ENCODE data around the gene NLGN1. TPM values are rescaled to one million over a fixed set of nuclear protein-coding genes. Genes with fewer than 3 reads are reported as not detected.
A peak's percentile ranks its signal among the peaks of the same experiment; 100 is the strongest.

The NLGN1 gene
- total and polyA plus RNA-seq, 5 donors from 2014 or later, result not detected

DNA sequence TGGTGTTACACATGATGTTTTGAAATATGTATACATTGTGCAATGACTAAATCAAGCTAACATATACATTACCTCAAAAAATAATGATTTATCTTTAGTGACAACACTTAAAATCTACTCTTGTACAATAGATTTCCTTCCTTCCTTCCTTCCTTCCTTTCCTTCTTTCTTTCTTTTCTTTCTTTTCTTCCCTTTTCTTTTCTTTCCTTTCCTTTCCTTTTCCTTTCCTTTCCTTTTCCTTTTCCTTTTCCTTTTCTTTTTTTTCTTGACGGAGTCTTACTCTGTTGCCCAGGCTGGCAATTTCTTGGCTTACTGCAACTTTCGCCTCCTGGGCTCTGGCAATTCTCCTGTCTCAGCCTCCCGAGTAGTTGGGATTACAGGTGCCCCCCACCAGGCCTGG lies 170.5 kb downstream of the NLGN1 start:
- Histone ChIP-seq H3K9me3 (ENCODE audit: control insufficient read depth in 2 of 2, low read length in 2 of 2) (no peaks in the 10 kb centered on the region), H3K27ac (ENCODE audit: insufficient read depth, low read length, poor library complexity, severe bottlenecking) (no peak overlapping the region), H3K4me3 (ENCODE audit: low read depth, low read length) (no peak overlapping the region), H3K27me3 (ENCODE audit: control insufficient read depth, insufficient read depth, low read length) (no peaks in the 10 kb centered on the region), H3K4me1 (ENCODE audit: control insufficient read depth, insufficient read depth, low read length, poor library complexity, severe bottlenecking) (no peaks in the 10 kb centered on the region), H3K36me3 (ENCODE audit: control insufficient read depth, insufficient read depth, low read length) (no peaks in the 10 kb centered on the region)
- H3K4me1 Mint-ChIP-seq, result no peaks in the 10 kb centered on the region
- H3K36me3 Mint-ChIP-seq, result no peaks in the 10 kb centered on the region
- H3K9me3 Mint-ChIP-seq, result peaks cover 2 to 7% (median 4%) of the 10 kb centered on the region in 7 donors
- no peaks in the 10 kb centered on the region for H3K27me3 Mint-ChIP-seq
- no peak overlapping the region for H3K27ac Mint-ChIP-seq
- DNase-seq (no peak), ATAC-seq (ENCODE audit: low read depth in 2 of 2) (no peak)
- no peak overlapping the region for H3K4me3 Mint-ChIP-seq

DNA sequence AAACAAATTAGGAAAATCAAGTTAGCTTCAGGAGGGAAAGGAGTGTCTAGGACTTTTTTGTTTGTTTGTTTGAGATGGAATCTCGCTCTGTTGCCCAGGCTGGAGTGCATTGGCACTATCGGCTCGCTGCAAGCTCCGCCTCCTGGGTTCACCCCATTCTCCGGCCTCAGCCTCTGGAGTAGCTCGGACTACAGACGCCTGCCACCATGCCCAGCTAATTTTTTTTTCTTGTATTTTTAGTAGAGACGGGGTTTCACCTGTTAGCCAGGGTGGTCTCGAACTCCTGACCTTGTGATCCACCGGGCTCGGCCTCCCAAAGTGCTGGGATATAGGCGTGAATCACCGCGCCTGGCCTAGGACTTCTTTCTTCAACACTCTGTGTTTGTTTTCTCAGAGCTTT lies 171.1 kb downstream of the NLGN1 start:
- H3K27me3 ChIP-seq (ENCODE audit: control insufficient read depth, insufficient read depth, low read length), result no peaks in the 10 kb centered on the region
- Mint-ChIP-seq H3K36me3 (no peaks in the 10 kb centered on the region), H3K4me3 (no peak overlapping the region), H3K9me3 (peaks cover 2 to 6% (median 5%) of the 10 kb centered on the region in 7 donors), H3K27me3 (no peaks in the 10 kb centered on the region), H3K27ac (no peak overlapping the region), H3K4me1 (no peaks in the 10 kb centered on the region)
- H3K4me3 ChIP-seq (ENCODE audit: low read depth, low read length), result no peak overlapping the region
- no peaks in the 10 kb centered on the region for H3K9me3 ChIP-seq (ENCODE audit: control insufficient read depth in 2 of 2, low read length in 2 of 2)
- no peak for DNase-seq
- no peak for ATAC-seq (ENCODE audit: low read depth in 2 of 2)
- no peaks in the 10 kb centered on the region for H3K4me1 ChIP-seq (ENCODE audit: control insufficient read depth, insufficient read depth, low read length, poor library complexity, severe bottlenecking)
- no peaks in the 10 kb centered on the region for H3K36me3 ChIP-seq (ENCODE audit: control insufficient read depth, insufficient read depth, low read length)
- no peak overlapping the region for H3K27ac ChIP-seq (ENCODE audit: insufficient read depth, low read length, poor library complexity, severe bottlenecking)

DNA sequence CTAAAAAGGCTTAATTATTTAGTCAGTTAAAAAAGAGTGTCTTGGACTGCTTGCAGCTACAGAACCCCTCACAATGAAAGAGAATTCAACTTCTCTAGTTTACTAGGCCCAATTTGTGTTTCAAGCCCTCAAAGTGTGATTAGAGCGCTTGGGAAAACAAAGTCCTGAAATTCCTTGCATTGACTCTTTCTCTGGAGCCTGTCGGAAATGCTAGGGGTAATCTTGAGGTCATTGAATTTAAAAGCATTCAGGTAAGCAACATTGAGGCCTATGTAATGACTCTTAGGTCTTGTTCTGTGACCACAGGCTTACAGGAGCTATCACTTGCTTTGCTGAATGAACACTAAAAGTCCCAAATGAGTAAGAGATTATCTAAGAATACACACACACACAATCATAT lies 186.0 kb downstream of the NLGN1 start:
- Mint-ChIP-seq H3K27me3 (peaks cover 8% of the 10 kb centered on the region), H3K4me3 (no peak overlapping the region), H3K36me3 (no peaks in the 10 kb centered on the region), H3K4me1 (no peaks in the 10 kb centered on the region), H3K27ac (no peak overlapping the region), H3K9me3 (peaks cover 0 to 4% (median 0%) of the 10 kb centered on the region in 7 donors)
- Histone ChIP-seq H3K27me3 (ENCODE audit: control insufficient read depth, insufficient read depth, low read length) (peaks cover 2% of the 10 kb centered on the region), H3K9me3 (ENCODE audit: control insufficient read depth in 2 of 2, low read length in 2 of 2) (no peaks in the 10 kb centered on the region), H3K27ac (ENCODE audit: insufficient read depth, low read length, poor library complexity, severe bottlenecking) (no peak overlapping the region), H3K36me3 (ENCODE audit: control insufficient read depth, insufficient read depth, low read length) (no peaks in the 10 kb centered on the region), H3K4me3 (ENCODE audit: low read depth, low read length) (no peak overlapping the region), H3K4me1 (ENCODE audit: control insufficient read depth, insufficient read depth, low read length, poor library complexity, severe bottlenecking) (no peaks in the 10 kb centered on the region)
- DNase-seq, result no peak
- ATAC-seq (ENCODE audit: low read depth in 2 of 2), result no peak

DNA sequence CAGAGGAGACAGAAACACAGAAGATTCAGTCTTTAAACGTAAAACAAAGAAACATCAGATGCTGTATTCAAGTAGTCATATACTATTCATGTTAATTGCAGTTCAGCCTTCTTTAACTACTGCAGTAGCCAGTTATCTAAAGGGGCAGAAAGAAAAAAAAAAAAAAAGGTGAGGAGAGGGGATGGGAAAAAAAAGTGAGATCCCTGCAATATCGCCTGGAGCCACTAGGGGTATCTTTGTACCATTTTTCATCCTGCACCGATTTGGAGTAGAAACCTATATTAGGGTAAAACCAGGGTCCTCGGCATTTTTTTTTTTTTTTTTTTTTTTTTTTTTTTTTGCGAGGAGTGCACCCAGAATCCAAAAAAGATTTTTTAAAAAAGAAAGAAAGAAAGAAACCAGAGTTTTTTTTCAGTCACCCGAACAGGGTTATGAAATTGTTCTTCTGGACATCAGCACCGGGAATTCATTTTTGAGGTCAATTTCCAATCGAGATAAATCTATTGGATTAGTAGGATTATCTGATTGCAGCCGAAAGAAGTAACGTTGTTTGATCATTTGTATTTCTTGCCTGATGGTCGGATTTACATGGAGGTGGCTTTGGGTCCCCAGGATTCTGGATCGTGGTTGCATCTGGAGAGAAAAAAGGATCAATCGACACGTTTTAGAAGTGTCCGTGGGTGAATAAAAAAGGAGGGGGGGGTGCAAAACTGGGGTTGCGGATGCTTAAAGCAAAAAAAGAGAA lies 186.7 kb downstream of the NLGN1 start:
- H3K4me1 Mint-ChIP-seq, result no peaks in the 10 kb centered on the region
- Histone ChIP-seq H3K36me3 (ENCODE audit: control insufficient read depth, insufficient read depth, low read length) (no peaks in the 10 kb centered on the region), H3K4me3 (ENCODE audit: low read depth, low read length) (no peak overlapping the region), H3K27ac (ENCODE audit: insufficient read depth, low read length, poor library complexity, severe bottlenecking) (no peak overlapping the region), H3K9me3 (ENCODE audit: control insufficient read depth in 2 of 2, low read length in 2 of 2) (no peaks in the 10 kb centered on the region), H3K27me3 (ENCODE audit: control insufficient read depth, insufficient read depth, low read length) (peaks cover 2% of the 10 kb centered on the region), H3K4me1 (ENCODE audit: control insufficient read depth, insufficient read depth, low read length, poor library complexity, severe bottlenecking) (no peaks in the 10 kb centered on the region)
- H3K27me3 Mint-ChIP-seq, result peaks cover 8% of the 10 kb centered on the region
- H3K27ac Mint-ChIP-seq, result no peak overlapping the region
- H3K4me3 Mint-ChIP-seq, result no peak overlapping the region
- ATAC-seq (ENCODE audit: low read depth in 2 of 2) (no peak), DNase-seq (peak in 1 of 3 donors; percentile 1)
- peaks cover 0 to 4% (median 0%) of the 10 kb centered on the region in 7 donors for H3K9me3 Mint-ChIP-seq
- H3K36me3 Mint-ChIP-seq, result no peaks in the 10 kb centered on the region

DNA sequence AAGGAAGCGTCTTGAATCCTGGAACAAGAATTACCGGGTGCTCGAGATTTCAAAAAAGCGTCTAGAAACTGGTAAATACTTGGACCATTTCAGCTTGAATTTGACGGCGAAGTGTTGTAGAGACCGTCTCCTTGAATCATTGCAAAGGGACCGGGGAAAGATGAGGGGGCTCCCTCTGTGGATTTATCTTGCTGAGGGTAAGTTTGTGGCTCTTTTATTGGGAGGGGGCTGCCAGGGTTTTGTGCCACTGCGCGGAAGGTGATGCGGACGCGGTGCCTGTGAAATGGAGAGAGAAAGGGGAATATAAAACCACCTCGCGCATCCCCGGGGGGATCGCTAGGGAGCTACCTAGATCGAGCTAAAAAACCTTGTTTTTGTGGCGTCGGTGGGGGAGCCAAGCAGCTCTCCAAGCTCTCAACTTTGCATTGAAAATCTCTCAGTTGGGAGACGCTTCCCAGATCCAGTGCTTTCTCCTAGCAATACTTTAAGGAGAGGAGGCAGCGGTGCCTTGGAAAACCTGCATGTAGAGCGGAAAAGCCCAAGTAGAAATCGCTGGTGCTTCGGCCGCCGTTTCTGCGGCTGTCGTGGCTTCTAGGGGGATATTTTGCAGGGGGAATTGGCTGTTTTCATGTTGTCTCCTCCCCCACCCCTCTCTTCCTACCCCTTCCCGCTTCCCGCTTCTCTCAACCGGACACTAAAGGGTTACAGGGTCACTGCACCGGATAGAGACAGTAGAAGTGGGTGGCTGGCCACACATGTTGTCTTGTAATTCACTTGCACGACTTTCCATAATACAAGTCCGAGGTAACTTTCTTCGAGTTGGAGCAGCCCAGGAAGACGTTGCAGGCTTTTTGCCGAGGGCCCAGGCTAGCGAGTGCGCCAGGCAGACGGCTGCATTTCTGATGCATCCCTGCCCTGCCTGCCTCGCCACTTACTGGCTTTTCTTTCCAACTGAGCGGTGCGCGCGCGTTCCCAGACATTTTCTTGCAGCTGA lies 187.6 kb downstream of the NLGN1 start:
- peaks cover 2% of the 10 kb centered on the region for H3K27me3 ChIP-seq (ENCODE audit: control insufficient read depth, insufficient read depth, low read length)
- H3K36me3 ChIP-seq (ENCODE audit: control insufficient read depth, insufficient read depth, low read length), result no peaks in the 10 kb centered on the region
- peak overlapping the region in 2 of 3 donors; percentile 23 to 43 for H3K27ac Mint-ChIP-seq

DNA sequence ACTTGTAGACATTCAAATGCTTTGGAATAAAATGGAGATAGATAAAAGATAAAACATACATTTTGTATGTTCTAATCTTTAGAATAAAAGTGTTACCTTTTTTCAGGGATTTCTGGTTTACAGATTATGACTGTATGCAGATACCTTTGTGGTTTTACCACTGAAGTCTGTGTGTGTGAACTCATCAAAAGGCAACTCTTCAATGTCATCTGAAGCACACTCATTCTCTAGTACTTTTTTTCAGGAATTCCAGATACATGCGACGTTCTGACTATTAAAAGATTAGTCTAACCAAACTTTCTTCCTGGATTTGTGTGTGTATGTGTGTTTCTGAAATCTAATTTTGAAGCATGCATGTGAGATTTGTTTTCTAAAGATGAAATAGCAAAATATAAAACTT lies 188.6 kb downstream of the NLGN1 start:
- H3K36me3 Mint-ChIP-seq, result no peaks in the 10 kb centered on the region
- no peak for DNase-seq

More for the DNA sequence above, 187.6 kb downstream of the NLGN1 start:
- ATAC-seq (ENCODE audit: low read depth in 2 of 2) (no peak), DNase-seq (no peak)
- Histone ChIP-seq H3K9me3 (ENCODE audit: control insufficient read depth in 2 of 2, low read length in 2 of 2) (no peaks in the 10 kb centered on the region), H3K27ac (ENCODE audit: insufficient read depth, low read length, poor library complexity, severe bottlenecking) (no peak overlapping the region), H3K4me1 (ENCODE audit: control insufficient read depth, insufficient read depth, low read length, poor library complexity, severe bottlenecking) (no peaks in the 10 kb centered on the region), H3K4me3 (ENCODE audit: low read depth, low read length) (no peak overlapping the region)
- no peaks in the 10 kb centered on the region for H3K36me3 Mint-ChIP-seq
- H3K9me3 Mint-ChIP-seq, result peaks cover 0 to 4% (median 0%) of the 10 kb centered on the region in 7 donors
- no peaks in the 10 kb centered on the region for H3K4me1 Mint-ChIP-seq
- H3K27me3 Mint-ChIP-seq, result peaks cover 8% of the 10 kb centered on the region
- H3K4me3 Mint-ChIP-seq, result no peak overlapping the region

DNA sequence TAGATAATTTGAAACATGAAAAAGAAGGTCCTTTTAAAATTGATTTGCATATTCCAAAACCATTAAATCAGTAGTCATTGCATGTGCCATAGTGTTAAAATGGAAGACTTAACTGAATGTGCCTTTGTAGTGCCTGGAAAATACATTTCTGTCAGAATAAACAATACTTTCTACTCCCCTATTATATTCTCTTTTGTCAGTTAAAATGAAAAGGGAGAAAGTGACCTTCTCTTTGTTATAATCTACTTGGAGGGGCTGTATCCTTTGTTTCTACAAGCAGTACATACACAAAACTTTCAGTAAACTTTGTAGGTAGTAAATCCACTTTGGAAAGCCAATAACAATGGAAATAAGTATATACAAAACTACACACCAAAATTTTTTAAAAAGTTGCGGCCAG lies 189.5 kb downstream of the NLGN1 start:
- H3K27me3 Mint-ChIP-seq, result peaks cover 8% of the 10 kb centered on the region
- Histone ChIP-seq H3K4me1 (ENCODE audit: control insufficient read depth, insufficient read depth, low read length, poor library complexity, severe bottlenecking) (no peaks in the 10 kb centered on the region), H3K27me3 (ENCODE audit: control insufficient read depth, insufficient read depth, low read length) (peaks cover 2% of the 10 kb centered on the region), H3K4me3 (ENCODE audit: low read depth, low read length) (no peak overlapping the region), H3K27ac (ENCODE audit: insufficient read depth, low read length, poor library complexity, severe bottlenecking) (no peak overlapping the region), H3K9me3 (ENCODE audit: control insufficient read depth in 2 of 2, low read length in 2 of 2) (no peaks in the 10 kb centered on the region), H3K36me3 (ENCODE audit: control insufficient read depth, insufficient read depth, low read length) (no peaks in the 10 kb centered on the region)
- H3K9me3 Mint-ChIP-seq, result peaks cover 0 to 4% (median 0%) of the 10 kb centered on the region in 7 donors
- no peaks in the 10 kb centered on the region for H3K4me1 Mint-ChIP-seq
- ATAC-seq (ENCODE audit: low read depth in 2 of 2) (no peak), DNase-seq (no peak)
- no peak overlapping the region for H3K4me3 Mint-ChIP-seq
- no peak overlapping the region for H3K27ac Mint-ChIP-seq
- no peaks in the 10 kb centered on the region for H3K36me3 Mint-ChIP-seq

More for the DNA sequence above, 188.6 kb downstream of the NLGN1 start:
- H3K9me3 ChIP-seq (ENCODE audit: control insufficient read depth in 2 of 2, low read length in 2 of 2), result no peaks in the 10 kb centered on the region
- H3K4me3 Mint-ChIP-seq, result no peak overlapping the region
- no peak for ATAC-seq (ENCODE audit: low read depth in 2 of 2)
- no peak overlapping the region for H3K27ac ChIP-seq (ENCODE audit: insufficient read depth, low read length, poor library complexity, severe bottlenecking)
- H3K36me3 ChIP-seq (ENCODE audit: control insufficient read depth, insufficient read depth, low read length), result no peaks in the 10 kb centered on the region
- H3K27me3 Mint-ChIP-seq, result peaks cover 8% of the 10 kb centered on the region
- no peak overlapping the region for H3K27ac Mint-ChIP-seq
- H3K4me1 Mint-ChIP-seq, result no peaks in the 10 kb centered on the region
- H3K4me1 ChIP-seq (ENCODE audit: control insufficient read depth, insufficient read depth, low read length, poor library complexity, severe bottlenecking), result no peaks in the 10 kb centered on the region
- peaks cover 0 to 4% (median 0%) of the 10 kb centered on the region in 7 donors for H3K9me3 Mint-ChIP-seq
- peaks cover 2% of the 10 kb centered on the region for H3K27me3 ChIP-seq (ENCODE audit: control insufficient read depth, insufficient read depth, low read length)
- no peak overlapping the region for H3K4me3 ChIP-seq (ENCODE audit: low read depth, low read length)

All from CD4-positive, CD25-positive, alpha-beta regulatory T cell (primary cell).